Retina (tissue), 1 donor: ENCODE data around the gene PMF1.
"Not testable (repeated sequence)": the region's sequence is repeated elsewhere in the genome, so short reads cannot be mapped to it uniquely, and the experiment has no call there.

ENCODE experiments used
- DNase-seq: peaks from one replicate; pipeline ENCODE4 v3.0.0-alpha.2; 2016

The PMF1 gene

DNA sequence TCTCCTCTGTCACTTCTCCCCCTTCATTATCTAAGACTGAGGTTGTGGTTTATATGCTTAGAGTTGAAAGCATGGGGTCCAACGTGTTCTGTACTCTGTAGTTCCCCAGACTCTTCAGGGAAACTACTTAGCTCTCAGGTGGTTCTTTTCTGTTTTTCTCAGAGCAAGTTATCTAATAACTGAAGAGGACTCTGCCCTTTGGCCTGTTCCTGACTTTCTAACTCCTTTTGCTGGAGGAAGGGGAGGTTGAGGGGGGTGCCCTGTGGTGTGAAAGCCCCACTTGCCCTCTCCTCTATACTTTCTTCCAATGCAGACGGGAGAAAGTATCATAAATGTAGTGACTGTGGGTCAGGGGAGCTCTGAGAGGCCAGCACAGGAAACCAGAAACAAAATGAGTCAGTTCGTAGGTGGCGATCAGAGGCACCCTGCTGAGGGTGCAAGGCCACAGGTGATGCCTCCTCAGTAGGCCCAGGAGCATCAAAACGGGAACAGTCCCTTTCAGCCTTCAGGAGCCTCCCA, 13.9 kb upstream of the PMF1 start:
- DNase-seq, result no peak

DNA sequence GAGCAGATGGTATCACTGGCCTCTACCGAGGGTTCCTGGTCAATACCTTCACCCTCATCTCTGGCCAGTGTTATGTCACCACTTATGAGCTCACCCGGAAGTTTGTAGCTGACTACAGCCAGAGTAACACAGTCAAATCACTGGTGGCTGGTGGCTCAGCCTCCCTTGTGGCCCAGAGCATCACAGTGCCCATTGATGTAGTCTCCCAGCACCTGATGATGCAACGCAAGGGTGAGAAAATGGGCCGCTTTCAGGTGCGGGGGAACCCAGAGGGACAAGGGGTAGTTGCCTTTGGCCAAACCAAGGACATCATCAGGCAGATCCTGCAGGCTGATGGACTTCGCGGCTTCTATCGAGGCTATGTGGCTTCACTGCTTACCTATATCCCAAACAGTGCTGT, 12.8 kb upstream of the PMF1 start:
- no peak for DNase-seq

DNA sequence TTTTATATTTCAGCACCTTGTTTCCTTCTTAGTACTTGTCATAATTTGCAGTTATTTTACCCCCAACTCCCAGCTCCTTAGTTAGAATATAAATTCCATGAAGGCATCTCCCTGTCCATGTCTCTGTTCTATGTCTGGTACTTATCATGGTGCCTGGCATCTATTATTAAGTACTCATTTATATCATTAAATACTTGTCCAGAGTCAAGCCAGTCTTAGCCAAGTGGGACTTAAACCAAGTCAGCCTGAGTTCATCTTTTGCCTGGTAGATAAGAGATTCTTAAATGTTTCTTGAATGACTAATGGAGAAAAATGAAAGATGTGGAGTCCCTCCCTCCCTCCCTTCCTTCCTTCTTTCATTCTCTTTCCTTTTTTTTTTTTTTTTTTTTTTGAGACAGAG, 9.5 kb upstream of the PMF1 start:
- DNase-seq, result no peak

DNA sequence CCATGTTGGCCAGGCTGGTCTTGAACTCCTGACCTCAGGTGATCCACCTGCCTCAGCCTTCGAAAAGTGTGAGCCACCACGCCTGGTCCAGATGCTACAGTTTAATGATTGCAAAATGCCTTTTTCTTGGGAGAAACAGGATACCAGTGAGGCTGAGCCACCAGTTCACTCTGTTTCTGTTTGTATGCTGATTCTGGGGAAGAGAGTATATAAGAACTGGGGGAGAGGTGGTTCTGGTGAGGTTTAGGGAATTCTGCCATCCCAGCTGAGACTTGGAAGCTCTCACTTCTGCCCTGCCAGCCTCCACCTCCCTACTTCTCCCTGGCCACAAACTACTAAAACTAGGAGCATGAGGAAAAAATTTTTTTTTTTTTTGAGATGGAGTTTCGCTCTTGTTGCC, 8.1 kb upstream of the PMF1 start:
- no peak for DNase-seq

DNA sequence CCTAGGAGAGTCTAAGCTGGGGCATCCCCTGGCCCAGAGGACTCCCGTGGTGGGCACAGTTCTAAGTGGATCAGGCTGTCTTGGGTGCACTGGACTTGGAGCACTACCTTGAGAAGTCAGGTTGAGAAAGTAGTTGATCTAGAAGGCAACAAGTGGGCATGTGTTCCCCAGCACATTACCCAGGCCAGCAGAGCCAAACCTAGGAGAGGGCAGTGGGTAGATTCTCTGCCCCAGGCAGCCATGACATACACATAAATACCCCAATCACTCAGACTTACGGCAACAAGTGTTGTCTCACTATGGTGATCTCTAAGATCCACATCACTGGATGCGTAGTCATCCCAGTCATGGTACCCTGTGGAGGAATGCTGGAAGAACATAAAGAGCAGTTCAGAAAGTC, 1.6 kb upstream of the PMF1 start:
- no peak for DNase-seq

DNA sequence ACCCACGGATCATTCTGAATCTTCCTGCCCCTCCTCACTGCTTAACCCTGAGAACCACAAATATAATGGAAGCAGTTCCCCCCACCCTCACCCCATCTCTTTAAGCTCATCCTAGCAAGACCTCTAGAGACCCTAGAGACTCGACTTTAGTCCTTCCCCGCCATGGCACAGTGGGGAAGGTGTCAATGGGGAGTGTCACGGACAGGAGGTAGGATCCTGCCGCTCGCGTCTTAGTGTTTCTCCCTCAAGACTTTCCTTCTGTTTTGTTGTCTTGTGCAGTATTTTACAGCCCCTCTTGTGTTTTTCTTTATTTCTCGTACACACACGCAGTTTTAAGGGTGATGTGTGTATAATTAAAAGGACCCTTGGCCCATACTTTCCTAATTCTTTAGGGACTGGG, 677 bp upstream of the PMF1 start:
- DNase-seq, result no peak

DNA sequence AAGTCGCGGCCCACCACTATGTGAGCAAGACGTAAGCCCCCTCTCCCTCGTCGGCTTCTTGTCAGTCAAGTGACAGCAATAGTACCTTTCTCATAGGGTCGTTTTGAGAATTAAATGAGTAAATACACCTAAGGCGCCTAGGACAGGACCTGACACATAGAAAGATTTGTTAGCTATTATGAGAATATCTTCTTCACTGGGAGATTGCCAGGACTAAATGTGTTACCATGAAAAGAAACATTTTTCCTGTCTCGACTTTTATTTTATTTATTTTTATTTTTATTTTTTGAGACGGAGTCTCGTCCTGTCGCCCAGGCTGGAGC, 798 bp downstream of the PMF1 start:
- no peak for DNase-seq

DNA sequence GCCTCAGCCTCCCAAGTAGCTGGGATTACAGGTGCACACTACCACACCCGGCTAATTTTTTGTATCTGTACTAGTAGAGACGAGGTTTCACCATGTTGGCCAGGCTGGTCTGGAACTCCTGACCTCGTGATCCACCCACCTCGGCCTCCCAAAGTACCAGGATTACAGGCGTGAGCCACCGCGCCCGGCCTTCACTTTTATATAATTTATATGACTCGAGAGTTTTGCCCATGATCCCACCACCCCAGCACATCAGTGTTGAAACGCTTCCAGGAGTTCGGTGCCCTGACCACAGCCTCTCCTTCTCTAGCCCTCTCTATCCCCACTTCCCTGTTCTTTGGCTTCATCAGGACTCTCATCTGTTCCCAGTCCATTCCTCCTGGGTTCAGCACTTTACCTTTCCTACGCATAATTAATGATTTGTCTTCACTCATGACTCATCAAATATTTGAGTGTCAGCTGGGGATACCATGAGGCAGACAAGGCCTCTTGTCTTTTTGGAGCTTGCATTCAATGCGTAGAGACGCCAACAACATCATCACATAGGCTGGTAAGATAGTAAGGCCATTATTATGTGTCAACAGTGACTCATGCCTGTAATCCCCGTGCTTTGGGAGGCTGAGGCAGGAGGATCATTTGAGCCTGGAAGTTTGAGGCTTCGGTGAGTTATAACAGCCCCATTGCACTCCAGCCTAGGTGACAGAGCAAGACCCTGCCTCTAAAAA, 1.4 kb downstream of the PMF1 start:
- no peak for DNase-seq

DNA sequence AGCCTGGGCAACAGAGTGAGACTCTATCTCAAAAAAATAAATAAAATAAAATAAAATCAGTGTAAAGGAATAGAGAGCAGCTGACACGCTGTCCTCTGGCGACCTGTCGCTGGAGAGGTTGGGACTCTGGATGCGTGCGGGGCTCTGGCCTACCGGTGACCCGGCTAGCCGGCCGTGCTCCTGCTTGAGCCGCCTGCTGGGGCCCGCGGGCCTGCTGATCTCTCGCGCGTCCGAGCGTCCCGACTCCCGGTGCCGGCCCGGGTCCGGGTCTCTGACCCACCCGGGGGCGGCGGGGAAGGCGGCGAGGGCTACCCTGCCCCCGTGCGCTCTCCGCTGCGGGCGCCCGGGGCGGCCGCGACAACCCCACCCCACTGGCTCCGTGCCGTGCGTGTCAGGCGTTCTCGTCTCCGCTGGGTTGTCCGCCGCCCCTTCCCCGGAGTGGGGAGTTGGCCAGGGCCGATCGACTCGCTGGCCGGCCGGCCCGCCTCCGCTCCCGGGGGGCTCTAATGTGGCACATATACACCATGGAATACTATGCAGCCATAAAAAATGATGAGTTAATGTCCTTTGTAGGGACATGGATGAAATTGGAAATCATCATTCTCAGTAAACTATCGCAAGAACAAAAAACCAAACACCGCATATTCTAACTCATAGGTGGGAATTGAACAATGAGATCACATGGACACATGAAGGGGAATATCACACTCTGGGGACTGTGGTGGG, 3.7 kb downstream of the PMF1 start:
- not testable (repeated sequence) for DNase-seq

DNA sequence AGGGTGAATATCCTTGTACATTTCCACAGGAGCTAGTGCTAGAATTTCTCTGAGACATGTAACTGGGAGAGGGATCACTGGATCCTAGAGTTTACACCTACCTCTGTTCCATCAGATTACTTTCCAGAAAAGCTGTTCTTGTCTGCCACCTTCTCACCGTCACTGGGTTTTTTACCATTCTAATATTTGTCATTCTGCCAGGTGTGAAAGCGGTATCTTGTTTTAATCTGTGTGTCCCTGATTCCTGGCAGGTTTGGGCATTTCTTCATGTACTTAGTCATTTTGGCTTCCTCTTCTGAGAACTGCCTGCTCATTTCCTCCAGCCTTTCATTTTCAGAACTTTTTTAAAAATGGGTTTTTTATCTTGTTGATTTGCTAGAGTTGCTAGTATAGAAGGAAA, 5.1 kb downstream of the PMF1 start:
- no peak for DNase-seq

DNA sequence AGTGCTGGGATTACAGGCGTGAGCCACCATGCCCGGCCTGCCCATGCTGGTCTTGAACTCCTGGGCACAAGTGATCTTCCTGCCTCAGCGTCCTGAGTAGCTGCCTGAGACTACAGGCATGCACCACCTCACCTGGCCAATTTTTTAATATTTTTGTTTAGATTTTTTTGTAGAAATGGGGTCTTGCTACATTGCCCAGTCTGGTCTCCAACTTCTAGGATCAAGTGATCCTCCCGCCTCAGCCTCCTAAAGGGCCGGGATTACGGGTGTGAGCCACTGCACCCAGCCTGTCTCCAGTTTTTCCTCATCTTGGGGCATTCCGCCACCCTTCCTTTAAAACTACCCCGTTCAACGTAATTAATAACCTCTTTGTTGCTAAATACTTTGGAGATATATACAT, 7.4 kb downstream of the PMF1 start:
- DNase-seq, result no peak

DNA sequence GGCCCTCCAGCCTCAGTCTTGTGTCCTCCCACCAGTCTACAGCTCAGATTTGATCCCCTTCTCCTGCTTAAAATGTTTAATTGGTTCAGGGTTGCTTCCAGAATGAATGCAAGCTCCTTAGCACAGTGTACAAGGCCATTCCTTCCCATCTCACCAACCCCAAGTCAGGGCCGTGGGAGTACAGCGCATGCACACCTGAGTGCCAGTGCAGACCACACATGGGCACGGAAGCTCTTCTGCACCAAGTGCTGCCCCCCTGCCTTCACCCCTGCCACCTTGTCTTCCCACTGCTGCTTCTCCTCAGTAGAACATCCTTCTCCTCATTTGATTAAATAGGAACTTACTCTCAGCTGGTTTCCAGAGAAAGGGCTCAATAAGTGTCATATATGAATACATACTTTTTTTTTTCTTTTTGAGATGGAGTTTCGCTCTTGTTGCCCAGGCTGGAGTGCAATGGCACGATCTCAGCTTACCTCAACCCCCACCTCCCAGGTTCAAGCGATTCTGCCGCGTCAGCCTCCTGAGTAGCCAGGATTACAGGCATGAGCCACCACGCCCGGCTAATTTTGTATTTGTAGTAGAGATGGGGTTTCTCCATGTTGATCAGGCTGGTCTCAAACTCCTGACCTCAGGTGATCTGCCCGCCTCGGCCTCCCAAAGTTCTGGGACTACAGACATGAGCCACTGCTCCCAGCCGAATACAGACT, 9.3 kb downstream of the PMF1 start:
- DNase-seq, result no peak

DNA sequence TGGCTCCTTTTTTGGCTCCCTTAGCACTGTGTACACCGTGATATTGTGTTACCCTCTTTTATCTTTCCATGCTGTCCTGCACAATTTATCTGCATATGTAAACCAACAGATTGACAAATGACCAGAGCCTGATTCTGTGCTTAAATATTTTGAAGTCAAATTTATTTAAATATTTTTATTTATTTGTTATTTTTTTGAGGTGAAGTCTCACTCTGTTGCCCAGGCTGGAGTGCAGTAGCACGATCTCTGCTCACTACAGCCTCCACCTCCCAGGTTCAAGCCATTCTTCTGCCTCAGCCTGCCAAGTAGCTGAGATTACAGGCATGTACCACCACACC, 12.8 kb downstream of the PMF1 start:
- DNase-seq, result no peak

DNA sequence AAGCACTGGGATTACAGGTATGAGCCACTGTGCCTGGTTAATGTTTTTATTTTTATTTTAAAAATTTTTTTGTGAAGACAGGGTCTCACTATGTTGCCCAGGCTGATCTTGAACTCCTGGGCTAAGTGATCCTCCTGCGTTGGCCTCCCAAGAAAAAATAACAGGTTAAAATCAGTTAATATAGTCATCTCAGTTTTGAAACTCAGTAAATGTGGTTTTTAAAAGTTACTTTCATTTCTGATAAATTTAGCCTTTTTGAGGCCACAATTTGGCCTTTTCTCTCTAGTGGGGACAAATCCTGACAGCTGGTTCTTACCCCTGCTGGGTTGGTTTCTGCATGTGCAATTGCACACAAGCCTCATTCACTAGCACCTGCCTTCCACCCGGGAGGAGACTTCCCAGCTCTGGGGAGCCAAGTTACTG, 13.3 kb downstream of the PMF1 start:
- no peak for DNase-seq

DNA sequence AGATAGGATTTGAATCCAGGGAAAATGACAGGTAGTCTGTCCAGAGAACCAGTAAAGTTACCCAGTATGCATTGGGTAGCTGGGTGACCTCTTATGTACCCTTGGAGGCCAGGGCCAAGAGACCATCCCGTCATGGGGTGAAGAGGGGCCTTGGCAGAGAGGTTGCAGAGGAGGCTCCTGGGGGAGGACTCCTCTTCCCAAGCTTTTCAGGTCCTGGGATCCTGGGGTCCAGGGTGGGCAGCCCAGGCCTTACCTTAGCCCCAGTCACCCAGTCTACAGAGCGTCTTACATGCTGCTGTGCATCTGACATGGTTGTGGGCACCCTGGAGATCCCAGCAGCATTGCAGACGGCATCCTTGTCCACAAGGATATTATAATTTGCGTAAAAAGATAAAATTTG, 14.0 kb downstream of the PMF1 start:
- no peak for DNase-seq

DNA sequence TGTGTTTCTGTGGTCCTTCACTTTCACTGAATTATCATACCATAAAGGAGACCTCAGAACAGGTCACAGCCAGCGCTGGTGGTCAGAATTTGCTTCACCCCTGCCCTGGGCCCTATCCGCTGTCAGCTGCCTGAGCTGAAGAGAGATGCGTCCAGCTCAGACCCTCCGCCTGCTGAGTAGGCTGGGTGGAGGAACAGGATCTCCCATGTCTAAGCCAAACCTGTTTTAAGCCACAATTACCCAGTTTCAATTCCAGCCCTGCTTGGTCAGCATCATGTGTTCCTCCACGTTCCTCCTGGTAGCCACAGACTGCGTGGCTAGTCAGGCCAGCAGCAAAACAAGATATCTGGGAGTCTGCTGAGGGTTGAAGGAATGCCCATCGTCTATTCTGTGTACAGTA, 15.7 kb downstream of the PMF1 start:
- no peak for DNase-seq

DNA sequence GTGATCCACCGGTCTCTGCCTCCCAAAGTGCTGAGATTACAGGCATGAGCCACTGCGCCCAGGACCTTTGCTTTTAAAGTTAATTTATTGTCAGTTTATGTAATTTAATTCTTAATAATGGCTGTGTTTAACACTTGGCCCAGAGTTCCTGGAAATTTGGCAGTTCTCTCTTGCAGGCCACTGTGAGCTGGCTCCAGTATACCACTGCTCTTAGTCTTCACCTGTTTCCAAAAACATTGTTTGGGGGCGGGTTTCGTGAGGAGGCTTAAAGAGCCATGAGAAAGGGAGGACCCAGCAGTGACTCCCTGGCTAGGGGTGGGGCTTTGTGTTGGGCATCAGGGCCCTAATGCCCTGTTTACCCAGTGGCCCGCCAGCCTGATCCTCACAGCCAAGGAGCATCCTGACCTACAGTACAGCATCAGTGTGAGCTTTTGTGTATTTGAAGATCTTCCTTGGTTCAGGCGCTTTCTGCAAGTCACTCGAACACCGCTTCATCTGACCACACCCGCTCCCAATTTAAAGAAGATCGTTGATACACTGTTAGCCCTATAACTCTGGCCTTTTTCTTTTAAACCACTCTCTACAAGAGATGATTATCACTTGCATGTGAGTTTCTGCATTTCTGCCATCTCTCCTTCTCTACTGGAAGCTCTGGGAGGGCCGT, 17.1 kb downstream of the PMF1 start:
- no peak for DNase-seq

DNA sequence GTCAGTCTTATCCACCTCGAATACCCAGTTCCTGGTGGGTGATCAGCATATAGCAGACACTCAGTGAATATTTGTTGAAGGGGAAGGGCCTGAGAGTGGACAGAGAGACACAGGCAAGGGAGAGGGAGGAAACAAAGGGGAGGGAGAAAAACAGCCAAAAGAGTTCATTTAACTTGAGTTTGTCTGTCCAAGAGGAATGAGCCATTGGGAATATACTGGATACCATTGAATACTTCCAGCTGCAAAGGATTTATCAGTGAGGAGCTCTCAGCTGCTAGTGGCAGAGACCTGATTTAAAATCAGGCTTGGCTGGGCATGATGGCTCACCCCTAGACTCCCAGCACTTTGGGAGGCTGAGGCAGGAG, 17.6 kb downstream of the PMF1 start:
- DNase-seq, result no peak

DNA sequence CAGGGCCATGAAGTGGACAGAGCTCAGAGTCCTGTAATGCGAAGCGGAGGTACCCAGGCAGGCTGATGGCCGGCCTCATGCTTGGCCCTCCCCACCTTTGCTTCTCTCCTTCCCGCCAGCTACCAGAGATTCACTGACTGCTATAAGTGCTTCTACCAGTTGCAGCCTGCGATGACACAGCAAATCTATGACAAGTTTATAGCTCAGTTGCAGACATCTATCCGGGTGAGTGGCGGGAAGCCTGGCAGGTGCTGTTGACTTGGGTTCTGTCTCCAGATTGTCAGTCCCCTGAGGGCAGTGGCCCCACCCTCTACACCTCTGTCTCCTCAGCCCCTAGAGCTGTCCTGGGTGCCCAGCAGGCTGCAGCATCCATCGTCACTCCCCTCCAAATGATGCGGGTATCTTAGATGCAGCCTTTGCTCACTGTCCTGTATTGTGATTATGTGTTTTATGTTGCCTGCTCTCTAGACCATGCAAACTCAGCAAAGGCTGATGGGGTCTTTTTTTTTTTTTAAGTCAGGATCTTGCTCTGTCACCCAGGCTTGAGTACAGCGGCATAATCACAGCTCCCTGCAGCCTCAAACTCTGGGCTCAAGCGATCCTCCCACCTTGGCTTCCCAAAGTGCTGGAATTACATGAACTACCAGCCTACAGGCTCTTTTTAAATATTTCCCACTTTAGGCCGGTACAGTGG, 19.5 kb downstream of the PMF1 start:
- DNase-seq, result no peak

DNA sequence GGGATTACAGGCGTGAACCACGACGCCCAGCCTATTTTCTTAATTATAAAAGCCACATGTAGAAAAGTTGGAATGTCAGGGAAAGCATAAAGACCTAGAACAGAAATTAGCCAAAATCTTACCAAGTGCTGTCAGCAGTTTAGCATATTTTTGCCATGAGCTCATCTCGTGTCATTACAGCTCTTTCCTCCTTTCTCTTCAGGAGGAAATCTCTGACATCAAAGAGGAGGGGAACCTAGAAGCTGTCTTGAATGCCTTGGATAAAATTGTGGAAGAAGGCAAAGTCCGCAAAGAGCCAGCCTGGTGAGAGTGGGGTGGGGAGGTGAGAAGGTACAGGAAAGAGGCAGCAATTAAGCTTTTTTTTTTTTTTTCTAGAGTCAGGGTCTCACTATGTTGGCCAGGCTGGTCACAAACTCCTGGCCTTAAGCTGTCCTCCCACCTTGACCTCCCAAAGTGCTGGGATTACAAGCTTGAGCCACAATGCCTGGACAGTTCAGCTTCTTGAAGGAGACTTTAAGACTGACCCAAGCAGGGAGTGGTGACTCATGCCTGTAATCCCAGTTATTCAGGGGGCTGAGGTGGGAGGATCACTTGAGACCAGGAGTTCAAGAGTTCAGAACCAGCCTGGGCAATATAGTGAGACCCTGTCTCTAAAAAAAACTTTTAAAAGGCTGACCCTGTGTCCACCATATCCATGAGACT, 20.8 kb downstream of the PMF1 start:
- DNase-seq, result no peak

DNA sequence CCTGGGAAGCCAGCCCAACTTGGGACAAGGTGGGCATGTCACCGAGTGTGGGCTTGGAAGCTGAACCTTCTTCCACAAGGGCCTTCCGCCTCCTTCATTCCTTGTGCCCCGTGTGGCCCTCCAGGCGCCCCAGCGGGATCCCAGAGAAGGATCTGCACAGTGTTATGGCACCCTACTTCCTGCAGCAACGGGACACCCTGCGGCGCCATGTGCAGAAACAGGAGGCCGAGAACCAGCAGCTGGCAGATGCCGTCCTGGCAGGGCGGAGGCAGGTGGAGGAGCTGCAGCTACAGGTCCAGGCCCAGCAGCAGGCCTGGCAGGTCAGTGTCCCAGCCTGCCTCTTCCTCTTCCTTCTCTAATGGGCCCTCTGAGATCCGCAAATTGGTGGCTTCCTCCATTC, 23.4 kb downstream of the PMF1 start:
- DNase-seq, result no peak

DNA sequence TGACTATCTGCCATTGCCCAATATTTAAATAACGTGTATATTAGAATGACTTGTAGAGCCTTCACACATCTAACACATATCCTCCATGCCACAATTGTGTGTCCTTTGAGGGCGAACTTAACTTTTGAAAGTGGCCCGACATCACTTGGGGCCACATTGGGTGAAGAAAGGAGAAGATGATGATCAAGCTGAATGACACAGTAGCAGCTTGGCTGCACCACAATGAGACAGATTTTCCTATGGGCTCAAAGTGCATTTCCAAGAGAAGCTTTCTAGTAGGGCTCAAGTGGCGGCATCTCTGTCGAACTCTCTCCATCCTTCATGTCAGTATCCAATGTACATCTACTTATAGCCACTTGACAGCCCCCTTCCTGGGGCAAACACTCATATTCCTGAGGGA, 25.4 kb downstream of the PMF1 start:
- no peak for DNase-seq
